Epithelial cell of esophagus (primary cell): ENCODE measurements around the gene DOCK9.

Source experiments
- DNase-seq: peaks from one replicate; pipeline ENCODE4 v3.0.0; 2010; ENCODE audit warnings: low read depth
- H3K4me3 ChIP-seq: 2 replicates; pipeline ENCODE4 v1.5.1; 2011; ENCODE audit warnings: mild to moderate bottlenecking, low read length, control low read depth
- TF ChIP-seq, protein P1 (sequence below): IDR thresholded peaks from 2 replicates; pipeline ENCODE4 v1.5.1; 2011; ENCODE audit warnings: low read depth, mild to moderate bottlenecking, low read length, control low read depth, inconsistent platforms; ENCODE audit not compliant: insufficient read depth; ENCODE audit errors: missing control alignments

The DOCK9 gene

DNA sequence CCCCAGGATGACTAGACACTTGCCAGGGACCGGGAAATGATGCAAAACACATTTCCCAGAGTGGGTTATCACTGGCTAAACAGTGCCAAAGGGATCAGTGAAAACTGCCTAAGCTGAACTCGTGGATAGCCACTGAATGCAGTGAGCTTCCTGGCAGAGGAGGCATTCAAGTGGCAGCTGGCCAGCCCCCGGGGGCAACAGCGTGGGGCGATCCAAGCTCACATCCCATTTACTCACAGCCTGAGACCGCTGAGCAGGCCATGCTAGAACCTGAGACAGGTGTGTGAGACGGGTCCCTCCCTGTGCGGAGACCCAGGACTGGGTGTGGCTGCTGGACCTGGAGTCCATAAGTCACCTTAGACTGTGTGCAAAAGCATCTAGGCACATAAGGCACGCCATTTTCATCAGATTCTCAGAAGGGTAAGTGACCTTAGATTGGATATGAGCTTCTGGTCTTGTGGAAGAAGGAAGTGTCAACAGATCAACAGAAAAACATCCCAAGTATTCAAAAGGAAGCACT is 173.5 kb downstream of the DOCK9 start:
- TF ChIP-seq, protein P1, sequence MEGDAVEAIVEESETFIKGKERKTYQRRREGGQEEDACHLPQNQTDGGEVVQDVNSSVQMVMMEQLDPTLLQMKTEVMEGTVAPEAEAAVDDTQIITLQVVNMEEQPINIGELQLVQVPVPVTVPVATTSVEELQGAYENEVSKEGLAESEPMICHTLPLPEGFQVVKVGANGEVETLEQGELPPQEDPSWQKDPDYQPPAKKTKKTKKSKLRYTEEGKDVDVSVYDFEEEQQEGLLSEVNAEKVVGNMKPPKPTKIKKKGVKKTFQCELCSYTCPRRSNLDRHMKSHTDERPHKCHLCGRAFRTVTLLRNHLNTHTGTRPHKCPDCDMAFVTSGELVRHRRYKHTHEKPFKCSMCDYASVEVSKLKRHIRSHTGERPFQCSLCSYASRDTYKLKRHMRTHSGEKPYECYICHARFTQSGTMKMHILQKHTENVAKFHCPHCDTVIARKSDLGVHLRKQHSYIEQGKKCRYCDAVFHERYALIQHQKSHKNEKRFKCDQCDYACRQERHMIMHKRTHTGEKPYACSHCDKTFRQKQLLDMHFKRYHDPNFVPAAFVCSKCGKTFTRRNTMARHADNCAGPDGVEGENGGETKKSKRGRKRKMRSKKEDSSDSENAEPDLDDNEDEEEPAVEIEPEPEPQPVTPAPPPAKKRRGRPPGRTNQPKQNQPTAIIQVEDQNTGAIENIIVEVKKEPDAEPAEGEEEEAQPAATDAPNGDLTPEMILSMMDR = no peak
- no peak for DNase-seq
- H3K4me3 ChIP-seq = no peak overlapping the region

DNA sequence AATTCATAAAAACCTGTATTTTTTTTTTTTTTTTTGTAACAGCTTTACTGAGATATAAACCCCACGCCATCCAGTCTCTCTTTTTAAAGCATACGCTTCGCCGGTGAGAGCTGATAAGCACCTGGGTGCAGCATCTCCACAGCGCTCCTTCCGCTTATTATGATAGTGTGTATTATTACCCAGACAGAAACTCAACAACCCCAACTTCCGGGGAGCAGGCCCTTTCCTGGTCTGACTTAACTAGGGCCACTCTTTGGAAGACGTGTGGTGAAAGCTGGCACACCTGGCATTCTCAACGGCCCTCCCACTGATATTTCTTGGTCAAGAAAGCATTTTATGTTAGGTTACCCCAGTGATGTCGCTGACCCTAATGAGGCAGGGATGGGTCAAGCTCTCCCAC is 173.9 kb downstream of the DOCK9 start:
- no peak for DNase-seq
- no peak overlapping the region for H3K4me3 ChIP-seq
- TF ChIP-seq, protein P1 = no peak

DNA sequence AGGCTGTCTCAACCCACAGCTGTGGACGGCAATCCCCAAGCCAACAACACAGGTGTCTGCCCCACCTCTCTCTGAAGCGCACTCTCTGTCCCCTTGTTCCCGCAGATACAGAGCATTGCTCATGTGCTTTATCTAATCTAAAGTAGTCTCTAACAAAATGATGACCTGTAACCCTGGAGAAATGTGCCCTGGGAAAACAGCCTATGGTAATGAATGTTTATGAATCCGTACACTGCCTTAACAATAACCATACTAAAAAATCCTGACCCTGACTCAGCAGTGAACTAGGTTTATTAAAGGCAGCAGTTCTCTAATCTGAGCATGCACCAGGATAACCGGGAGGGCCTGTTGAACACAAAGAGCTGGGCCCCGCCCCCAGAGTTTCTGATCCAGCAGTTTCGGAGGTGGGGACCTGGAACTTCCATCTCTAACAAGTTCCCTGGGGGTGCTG is 174.7 kb downstream of the DOCK9 start:
- H3K4me3 ChIP-seq = no peak overlapping the region
- TF ChIP-seq, protein P1 = no peak
- peak; percentile 24 for DNase-seq

DNA sequence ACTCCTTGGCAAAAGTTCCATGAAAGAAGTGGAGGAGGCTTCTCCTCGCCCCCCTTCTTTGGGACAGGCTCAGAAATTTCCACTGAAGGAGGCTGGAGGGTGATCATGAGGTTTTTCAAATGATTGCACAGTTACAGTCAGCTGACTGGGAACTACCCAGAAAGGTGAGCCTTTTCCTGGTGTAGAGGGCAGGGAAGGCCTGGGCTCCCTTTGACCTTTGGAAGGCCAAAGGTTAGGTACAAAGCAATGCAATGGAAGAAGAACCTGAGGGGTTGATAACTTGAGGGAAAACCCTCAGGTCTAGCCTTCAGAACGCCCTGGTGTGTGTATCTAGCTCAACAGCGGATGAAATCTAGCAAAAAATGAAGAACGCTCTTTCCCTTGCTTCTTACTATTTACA is 175.3 kb downstream of the DOCK9 start:
- TF ChIP-seq, protein P1 = no peak
- no peak overlapping the region for H3K4me3 ChIP-seq
- no peak for DNase-seq

DNA sequence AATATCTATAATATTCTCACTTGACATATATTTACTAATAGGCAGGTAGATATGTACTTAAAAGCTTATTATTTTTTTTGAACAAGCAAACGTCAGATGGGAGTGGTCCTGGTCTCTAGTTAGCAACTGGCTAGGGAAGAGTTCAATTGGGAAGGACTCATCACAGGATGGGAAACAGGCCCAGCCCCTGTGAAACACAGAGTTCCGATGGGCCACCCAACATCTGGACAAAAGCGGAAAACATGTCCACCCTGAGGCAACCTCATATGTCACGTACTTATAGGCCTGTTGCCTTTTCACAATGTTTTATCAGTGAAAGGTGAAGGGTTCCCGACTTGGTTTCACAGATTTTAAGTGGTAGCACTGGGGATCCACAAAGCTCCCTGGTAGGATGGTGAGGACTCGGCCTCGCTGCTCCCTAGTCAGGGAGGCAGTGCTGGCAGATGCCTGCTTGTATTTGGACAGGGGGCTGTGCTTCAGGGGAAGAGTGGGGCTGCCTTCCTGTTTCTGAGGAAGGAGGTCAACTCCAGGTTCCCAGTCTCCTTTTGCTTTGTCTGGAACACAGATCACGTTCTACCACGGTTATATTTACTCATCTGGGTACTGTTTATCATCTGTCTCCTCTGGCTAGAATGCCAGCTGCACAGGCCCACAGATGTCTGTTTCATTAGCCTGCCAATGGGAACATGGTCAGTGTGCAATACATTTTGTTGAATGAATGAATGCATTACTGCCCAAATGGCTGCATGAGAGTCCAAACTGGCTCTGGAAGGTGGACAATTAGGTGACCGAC is 176.0 kb downstream of the DOCK9 start:
- DNase-seq = no peak
- H3K4me3 ChIP-seq = no peak overlapping the region
- TF ChIP-seq, protein P1 = no peak

DNA sequence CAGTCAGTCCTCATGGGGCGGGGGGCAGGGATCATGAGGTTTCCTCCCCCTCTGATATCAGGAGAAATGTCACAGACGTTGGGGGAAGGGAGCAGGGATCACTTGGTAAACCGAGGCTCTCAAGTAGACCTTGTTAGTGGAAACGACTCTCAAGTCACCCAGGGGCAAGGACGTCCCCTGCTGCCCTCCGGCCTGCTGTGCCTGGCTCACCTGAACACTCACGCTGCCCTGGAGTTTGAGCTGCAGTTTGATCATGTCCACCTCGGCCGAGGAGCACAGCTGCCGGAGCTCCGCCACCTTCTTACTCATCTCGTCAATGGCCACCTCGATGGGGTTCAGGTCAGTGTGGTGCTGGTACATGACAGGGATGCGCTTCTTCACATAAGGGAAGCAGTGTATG is 177.8 kb downstream of the DOCK9 start:
- H3K4me3 ChIP-seq = no peak overlapping the region
- TF ChIP-seq, protein P1 = no peak
- no peak for DNase-seq
